ENCODE results near the gene PTPRT. TPM values are rescaled to one million over a fixed set of nuclear protein-coding genes. Genes with fewer than 3 reads are reported as not detected.

The PTPRT gene
- total and polyA plus RNA-seq, 10 of the 15 experiments (the other 5 are each of a cell fraction or from before 2014, with no cell fraction given): not detected

DNA sequence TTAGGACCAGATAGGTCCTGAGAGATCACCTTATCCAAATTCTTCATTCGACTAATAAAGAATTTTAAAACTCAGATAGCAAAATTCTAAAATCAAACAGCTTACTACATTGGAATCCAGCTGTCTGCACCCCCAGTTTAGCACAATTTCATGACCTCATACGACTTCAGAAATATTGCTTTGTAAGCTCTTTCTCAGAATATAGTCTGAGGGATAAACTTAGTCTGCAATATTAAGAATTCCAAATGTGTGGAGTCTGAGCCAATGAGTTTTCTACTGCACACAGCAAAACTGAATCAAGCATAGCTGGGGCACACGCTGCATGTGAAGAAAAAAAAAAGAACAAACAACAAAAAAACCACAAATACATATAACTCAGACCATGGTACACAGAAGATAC, 1029.9 kb downstream of the PTPRT start:
- no peaks in the 10 kb centered on the region for H3K36me3 ChIP-seq (ENCODE audit: control insufficient read depth in 2 of 2, insufficient read depth in 2 of 2, low read length in 1 of 2)
- 0% methylated on average over 3 of the region's 3 CpGs for WGBS (ENCODE audit: insufficient coverage, insufficient replicate concordance, low lambda C conversion rate, missing lambda C conversion rate)
- DNase-seq (ENCODE audit: low read depth, low spot score): no peak
- H3K9me3 ChIP-seq (replicated peaks; ENCODE audit: control insufficient read depth, insufficient read depth, low read length): no peaks in the 10 kb centered on the region
- no peak overlapping the region for H3K27ac ChIP-seq (ENCODE audit: control insufficient read depth, insufficient read depth)
- H3K9ac ChIP-seq (ENCODE audit: control insufficient read depth, insufficient read depth, low read length): no peak overlapping the region
- H3K4me3 ChIP-seq: no peak overlapping the region
- in situ Hi-C loops (cut with MboI): no loop called here
- no TSS peak for BruUV-seq (replicated peaks)
- ChIA-PET POLR2A (no interaction called here), SMC1A (ENCODE audit: uncharacterized antibody, unreplicated experiment) (no interaction called here), RAD21 (ENCODE audit: unreplicated experiment) (no interaction called here), CTCF (no interaction called here)
- H3K27me3 ChIP-seq (replicated peaks in 1 of 2; ENCODE audit: control insufficient read depth in 2 of 2, insufficient read depth in 2 of 2, low read length in 1 of 2): no peaks in the 10 kb centered on the region; a peak in 1 of 4 replicates
- intact Hi-C loops (cut with micrococcal nuclease; ENCODE audit: unreplicated experiment): no loop called here
- H4K20me1 ChIP-seq (ENCODE audit: control insufficient read depth, insufficient read depth): no peaks in the 10 kb centered on the region
- TF ChIP-seq, protein P1, sequence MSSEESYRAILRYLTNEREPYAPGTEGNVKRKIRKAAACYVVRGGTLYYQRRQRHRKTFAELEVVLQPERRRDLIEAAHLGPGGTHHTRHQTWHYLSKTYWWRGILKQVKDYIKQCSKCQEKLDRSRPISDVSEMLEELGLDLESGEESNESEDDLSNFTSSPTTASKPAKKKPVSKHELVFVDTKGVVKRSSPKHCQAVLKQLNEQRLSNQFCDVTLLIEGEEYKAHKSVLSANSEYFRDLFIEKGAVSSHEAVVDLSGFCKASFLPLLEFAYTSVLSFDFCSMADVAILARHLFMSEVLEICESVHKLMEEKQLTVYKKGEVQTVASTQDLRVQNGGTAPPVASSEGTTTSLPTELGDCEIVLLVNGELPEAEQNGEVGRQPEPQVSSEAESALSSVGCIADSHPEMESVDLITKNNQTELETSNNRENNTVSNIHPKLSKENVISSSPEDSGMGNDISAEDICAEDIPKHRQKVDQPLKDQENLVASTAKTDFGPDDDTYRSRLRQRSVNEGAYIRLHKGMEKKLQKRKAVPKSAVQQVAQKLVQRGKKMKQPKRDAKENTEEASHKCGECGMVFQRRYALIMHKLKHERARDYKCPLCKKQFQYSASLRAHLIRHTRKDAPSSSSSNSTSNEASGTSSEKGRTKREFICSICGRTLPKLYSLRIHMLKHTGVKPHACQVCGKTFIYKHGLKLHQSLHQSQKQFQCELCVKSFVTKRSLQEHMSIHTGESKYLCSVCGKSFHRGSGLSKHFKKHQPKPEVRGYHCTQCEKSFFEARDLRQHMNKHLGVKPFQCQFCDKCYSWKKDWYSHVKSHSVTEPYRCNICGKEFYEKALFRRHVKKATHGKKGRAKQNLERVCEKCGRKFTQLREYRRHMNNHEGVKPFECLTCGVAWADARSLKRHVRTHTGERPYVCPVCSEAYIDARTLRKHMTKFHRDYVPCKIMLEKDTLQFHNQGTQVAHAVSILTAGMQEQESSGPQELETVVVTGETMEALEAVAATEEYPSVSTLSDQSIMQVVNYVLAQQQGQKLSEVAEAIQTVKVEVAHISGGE (CRISPR knock-in tag; IDR thresholded peaks at IDR 0.05): no peak
- TF ChIP-seq CREB1 (IDR thresholded peaks at IDR 0.05; ENCODE audit: low read depth) (no peak), SMC3 (IDR thresholded peaks at IDR 0.05; ENCODE audit: borderline replicate concordance, low read length) (no peak), PAX8 (IDR thresholded peaks at IDR 0.05) (no peak), CUX1 (IDR thresholded peaks at IDR 0.05; ENCODE audit: insufficient replicate concordance, low read depth, low read length) (no peak), KLF5 (IDR thresholded peaks at IDR 0.05; ENCODE audit: partially characterized antibody) (no peak), NBN (IDR thresholded peaks at IDR 0.05) (no peak), KDM1A (IDR thresholded peaks at IDR 0.05; ENCODE audit: borderline replicate concordance) (no peak), USF2 (IDR thresholded peaks at IDR 0.05; ENCODE audit: borderline replicate concordance, low read depth, low read length) (no peak), SMARCA5 (IDR thresholded peaks at IDR 0.05) (no peak), CHD4 (IDR thresholded peaks at IDR 0.05) (no peak), CBX5 (IDR thresholded peaks at IDR 0.05; ENCODE audit: low read depth) (no peak), YBX1 (IDR thresholded peaks at IDR 0.05) (no peak), RBBP5 (conservative IDR thresholded peaks at IDR 0.05) (no peak), RELA (IDR thresholded peaks at IDR 0.05; ENCODE audit: borderline replicate concordance, partially characterized antibody) (no peak)
- TF ChIP-seq, protein P2, sequence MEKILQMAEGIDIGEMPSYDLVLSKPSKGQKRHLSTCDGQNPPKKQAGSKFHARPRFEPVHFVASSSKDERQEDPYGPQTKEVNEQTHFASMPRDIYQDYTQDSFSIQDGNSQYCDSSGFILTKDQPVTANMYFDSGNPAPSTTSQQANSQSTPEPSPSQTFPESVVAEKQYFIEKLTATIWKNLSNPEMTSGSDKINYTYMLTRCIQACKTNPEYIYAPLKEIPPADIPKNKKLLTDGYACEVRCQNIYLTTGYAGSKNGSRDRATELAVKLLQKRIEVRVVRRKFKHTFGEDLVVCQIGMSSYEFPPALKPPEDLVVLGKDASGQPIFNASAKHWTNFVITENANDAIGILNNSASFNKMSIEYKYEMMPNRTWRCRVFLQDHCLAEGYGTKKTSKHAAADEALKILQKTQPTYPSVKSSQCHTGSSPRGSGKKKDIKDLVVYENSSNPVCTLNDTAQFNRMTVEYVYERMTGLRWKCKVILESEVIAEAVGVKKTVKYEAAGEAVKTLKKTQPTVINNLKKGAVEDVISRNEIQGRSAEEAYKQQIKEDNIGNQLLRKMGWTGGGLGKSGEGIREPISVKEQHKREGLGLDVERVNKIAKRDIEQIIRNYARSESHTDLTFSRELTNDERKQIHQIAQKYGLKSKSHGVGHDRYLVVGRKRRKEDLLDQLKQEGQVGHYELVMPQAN (conservative IDR thresholded peaks at IDR 0.05): no peak
- no peak overlapping the region for H3K4me2 ChIP-seq (ENCODE audit: control insufficient read depth, insufficient read depth)
- no peaks in the 10 kb centered on the region for H3K4me1 ChIP-seq (ENCODE audit: control insufficient read depth, insufficient read depth, low read length)
- FAIRE-seq: no peak
- no peak for ATAC-seq
- no peaks in the 10 kb centered on the region for H3K79me2 ChIP-seq (ENCODE audit: control insufficient read depth, insufficient read depth, low read length)
- no peak overlapping the region for H2AFZ ChIP-seq (ENCODE audit: control insufficient read depth, low read depth, low read length)
